Activated CD4-positive, alpha-beta T cell treated with anti-CD3 and anti-CD28 coated beads, Interleukin-2, amount 10 ng/mL, durations not matched to agents 7 days and 5 days (primary cell): Measurements from ENCODE around the gene MBD1. TPM values are rescaled to one million over a fixed set of nuclear protein-coding genes. Genes with fewer than 3 reads are reported as not detected.

ENCODE experiments used
- CTCF ChIA-PET: fragments of 350-600 bp; sonication (Branson Sonifier 250); formaldehyde crosslinking; loops from one replicate; lab custom pipeline; 2021; ENCODE audit warnings: antibody characterized with exemption; lab: Charles Lee
- POLR2A ChIA-PET: fragments of 350-600 bp; sonication (Branson Sonifier 250); formaldehyde crosslinking; loops from one replicate; lab custom pipeline; 2021; ENCODE audit warnings: antibody characterized with exemption; lab: Charles Lee
- DNase-seq: peaks from one replicate; pipeline ENCODE4 v3.0.0-alpha.2; 2020
- H3K27ac Mint-ChIP-seq: one replicate; pipeline ENCODE4 v1.8.0; 2021; ENCODE audit warnings: mild to moderate bottlenecking, moderate library complexity, mixed read lengths
- H3K27me3 Mint-ChIP-seq: one replicate; pipeline ENCODE4 v1.8.0; 2021; ENCODE audit warnings: mixed read lengths
- H3K36me3 Mint-ChIP-seq: one replicate; pipeline ENCODE4 v1.8.0; 2021; ENCODE audit warnings: low read depth, mixed read lengths
- H3K4me1 Mint-ChIP-seq: one replicate; pipeline ENCODE4 v1.8.0; 2021; ENCODE audit warnings: mixed read lengths
- H3K4me3 Mint-ChIP-seq: one replicate; pipeline ENCODE4 v1.8.0; 2021; ENCODE audit warnings: mild to moderate bottlenecking, moderate library complexity, mixed read lengths
- H3K9me3 Mint-ChIP-seq: one replicate; pipeline ENCODE4 v1.8.0; 2021; ENCODE audit warnings: mixed read lengths
- total RNA-seq, 2 experiments: library from RNA; stranded (reverse); gene quantifications; one replicate each; pipeline ENCODE4 v1.2.3, GENCODE V29; 2021

The MBD1 gene
- total RNA-seq, 2 experiments from 2014 or later = 91.6 to 96.2 TPM

GRCh38 chr18:50279752-50280151 is 1.6 kb downstream of the MBD1 start:
- no peak overlapping the region for H3K27ac Mint-ChIP-seq
- ChIA-PET POLR2A (no interaction called here), CTCF (no interaction called here)
- peaks cover 44% of the 10 kb centered on the region for H3K4me1 Mint-ChIP-seq
- no peak for DNase-seq
- H3K36me3 Mint-ChIP-seq = peaks cover 62% of the 10 kb centered on the region
- no peaks in the 10 kb centered on the region for H3K9me3 Mint-ChIP-seq
- peak overlapping the region; percentile 97 for H3K4me3 Mint-ChIP-seq
- H3K27me3 Mint-ChIP-seq = no peaks in the 10 kb centered on the region

- DNase-seq = no peak
- Mint-ChIP-seq H3K27me3 (no peaks in the 10 kb centered on the region), H3K9me3 (no peaks in the 10 kb centered on the region), H3K4me1 (peaks cover 30% of the 10 kb centered on the region), H3K36me3 (peaks cover 61% of the 10 kb centered on the region), H3K4me3 (no peak overlapping the region), H3K27ac (no peak overlapping the region)
- POLR2A ChIA-PET = no interaction called here
- CTCF ChIA-PET = interaction anchor here (1.5 kb wide), 1 partner anchor 80 kb away, joined by 3 read pairs; no protein-coding TSS in a partner anchor
Observed at GRCh38 chr18:50277942-50278341, 3.4 kb downstream of the MBD1 start.

- POLR2A ChIA-PET = no interaction called here
- H3K4me1 Mint-ChIP-seq = peaks cover 20% of the 10 kb centered on the region
- H3K36me3 Mint-ChIP-seq = peaks cover 64% of the 10 kb centered on the region
- peak overlapping the region; percentile 4 for H3K27ac Mint-ChIP-seq
- no peak for DNase-seq
- H3K27me3 Mint-ChIP-seq = no peaks in the 10 kb centered on the region
- H3K4me3 Mint-ChIP-seq = no peak overlapping the region
- CTCF ChIA-PET = interaction anchor here (1.2 to 1.5 kb wide), 3 partner anchors 8 to 81 kb away, joined by 3 to 4 read pairs (median 3); no protein-coding TSS in a partner anchor
- no peaks in the 10 kb centered on the region for H3K9me3 Mint-ChIP-seq
Observed at GRCh38 chr18:50276452-50276851, 4.9 kb downstream of the MBD1 start.

- Mint-ChIP-seq H3K27me3 (no peaks in the 10 kb centered on the region), H3K4me3 (no peak overlapping the region), H3K36me3 (peaks cover 64% of the 10 kb centered on the region), H3K9me3 (no peaks in the 10 kb centered on the region), H3K4me1 (peaks cover 18% of the 10 kb centered on the region), H3K27ac (no peak overlapping the region)
- DNase-seq = no peak
- CTCF ChIA-PET = interaction anchor here (1.2 to 1.4 kb wide), 2 partner anchors 7 to 15 kb away, joined by 3 to 4 read pairs; no protein-coding TSS in a partner anchor
- POLR2A ChIA-PET = no interaction called here
Observed at GRCh38 chr18:50275503-50276036, 5.8 kb downstream of the MBD1 start.

GRCh38 chr18:50274941-50275340 is 6.4 kb downstream of the MBD1 start:
- H3K4me1 Mint-ChIP-seq = peaks cover 12% of the 10 kb centered on the region
- no peak overlapping the region for H3K4me3 Mint-ChIP-seq

GRCh38 chr18:50274044-50274442 is 7.3 kb downstream of the MBD1 start:
- H3K9me3 Mint-ChIP-seq = no peaks in the 10 kb centered on the region
- peaks cover 11% of the 10 kb centered on the region for H3K4me1 Mint-ChIP-seq
- ChIA-PET CTCF (interaction anchor here (1.6 kb wide), 1 partner anchor 15 kb away, joined by 3 read pairs; no protein-coding TSS in a partner anchor), POLR2A (no interaction called here)
- no peak overlapping the region for H3K27ac Mint-ChIP-seq
- no peak for DNase-seq
- H3K4me3 Mint-ChIP-seq = no peak overlapping the region
- H3K36me3 Mint-ChIP-seq = peaks cover 66% of the 10 kb centered on the region
- no peaks in the 10 kb centered on the region for H3K27me3 Mint-ChIP-seq

More at GRCh38 chr18:50274941-50275340, 6.4 kb downstream of the MBD1 start:
- ChIA-PET POLR2A (no interaction called here), CTCF (no interaction called here)
- Mint-ChIP-seq H3K9me3 (no peaks in the 10 kb centered on the region), H3K36me3 (peaks cover 60% of the 10 kb centered on the region), H3K27ac (no peak overlapping the region), H3K27me3 (no peaks in the 10 kb centered on the region)
- no peak for DNase-seq

- Mint-ChIP-seq H3K27ac (no peak overlapping the region), H3K9me3 (no peaks in the 10 kb centered on the region), H3K4me3 (no peak overlapping the region), H3K4me1 (peaks cover 12% of the 10 kb centered on the region), H3K36me3 (peaks cover 66% of the 10 kb centered on the region), H3K27me3 (no peaks in the 10 kb centered on the region)
- POLR2A ChIA-PET = no interaction called here
- no peak for DNase-seq
- CTCF ChIA-PET = interaction anchor here (1.6 kb wide), 1 partner anchor 15 kb away, joined by 3 read pairs; no protein-coding TSS in a partner anchor
Observed at GRCh38 chr18:50273203-50274043, 7.9 kb downstream of the MBD1 start.

- ChIA-PET POLR2A (no interaction called here), CTCF (interaction anchor here (1.0 kb wide), 1 partner anchor 9 kb away, joined by 3 read pairs; the partner anchor contains the start of gene MBD1)
- H3K4me1 Mint-ChIP-seq = peaks cover 13% of the 10 kb centered on the region
Observed at GRCh38 chr18:50272568-50272967, 8.8 kb downstream of the MBD1 start.

GRCh38 chr18:50268022-50268747 is 13.1 kb downstream of the MBD1 start:
- peak; percentile 75 for DNase-seq
- Mint-ChIP-seq H3K27me3 (peaks cover 9% of the 10 kb centered on the region), H3K4me1 (peaks cover 32% of the 10 kb centered on the region), H3K9me3 (no peaks in the 10 kb centered on the region), H3K4me3 (peak overlapping the region; percentile 64), H3K27ac (peak overlapping the region; percentile 57), H3K36me3 (peaks cover 32% of the 10 kb centered on the region)
- CTCF ChIA-PET = interaction anchor here (0.8 to 3.5 kb wide), 7 partner anchors 8 to 106 kb away, joined by 3 to 18 read pairs (median 7); partner anchors contain the start of genes MBD1 and SKA1
- POLR2A ChIA-PET = no interaction called here

More at GRCh38 chr18:50272568-50272967, 8.8 kb downstream of the MBD1 start:
- Mint-ChIP-seq H3K27me3 (no peaks in the 10 kb centered on the region), H3K9me3 (no peaks in the 10 kb centered on the region), H3K4me3 (no peak overlapping the region), H3K27ac (no peak overlapping the region), H3K36me3 (peaks cover 64% of the 10 kb centered on the region)
- no peak for DNase-seq

- Mint-ChIP-seq H3K27ac (peak within 1 kb of the TSS; percentile 17), H3K9me3 (no peaks in the 10 kb centered on the region), H3K4me1 (peaks cover 32% of the 10 kb centered on the region), H3K4me3 (peak within 1 kb of the TSS; percentile 76), H3K27me3 (peaks cover 12% of the 10 kb centered on the region), H3K36me3 (peaks cover 16% of the 10 kb centered on the region)
- CTCF ChIA-PET = interaction anchor here (0.7 to 1.1 kb wide), 2 partner anchors 15 to 91 kb away, joined by 3 to 4 read pairs; partner anchors contain the start of gene MBD1
- POLR2A ChIA-PET = no interaction called here
- DNase-seq = peak; percentile 87
Observed at GRCh38 chr18:50266248-50266704, 15.0 kb downstream of the MBD1 start, which contains the start of gene CFAP53. Gene CFAP53 (minus strand): TSS chr18:50266495. CDS start chr18:50266404, 91 bp downstream.

GRCh38 chr18:50262977-50263376 is 18.3 kb downstream of the MBD1 start:
- Mint-ChIP-seq H3K4me3 (no peak overlapping the region), H3K27me3 (peaks cover 17% of the 10 kb centered on the region), H3K9me3 (peaks cover 4% of the 10 kb centered on the region), H3K27ac (no peak overlapping the region), H3K4me1 (peaks cover 21% of the 10 kb centered on the region), H3K36me3 (peaks cover 1% of the 10 kb centered on the region)
- ChIA-PET CTCF (interaction anchor here (1.3 to 1.6 kb wide), 2 partner anchors 10 to 18 kb away, joined by 3 to 5 read pairs; partner anchors contain the start of gene MBD1), POLR2A (no interaction called here)
- no peak for DNase-seq

GRCh38 chr18:50250935-50251334 is 30.4 kb downstream of the MBD1 start:
- Mint-ChIP-seq H3K36me3 (no peaks in the 10 kb centered on the region), H3K4me3 (no peak overlapping the region), H3K27me3 (no peaks in the 10 kb centered on the region), H3K27ac (no peak overlapping the region), H3K9me3 (no peaks in the 10 kb centered on the region), H3K4me1 (peaks cover 2% of the 10 kb centered on the region)
- DNase-seq = no peak
- POLR2A ChIA-PET = interaction anchor here (0.6 kb wide), 1 partner anchor 985 kb away, joined by 4 read pairs; no protein-coding TSS in a partner anchor
- CTCF ChIA-PET = no interaction called here
